OCI-LY3 (cell line): ENCODE data around the gene ENPP5.

Source experiments
- CTCF ChIP-seq: fragments of 200-600, 300-600 bp; sonication (generic); IDR thresholded peaks from 2 replicates; pipeline ENCODE4 v1.5.1; 2014; ENCODE audit warnings: antibody characterized with exemption, low read length, low read depth
- EZH2phosphoT487 ChIP-seq: fragments of 200-600 bp; shearing (Covaris generic); IDR thresholded peaks from 2 replicates; pipeline ENCODE4 v1.6.1; 2018; ENCODE audit warnings: antibody characterized with exemption, mixed run types, low read depth

- TF ChIP-seq CTCF (no peak), EZH2phosphoT487 (no peak)
These were observed 18.9 kb upstream of the ENPP5 start for GRCh38 chr6:46189726-46190125.
